HG02884 (cell line): ENCODE measurements around the gene SYNJ1.
"Not testable (repeated sequence)": the region's sequence is repeated elsewhere in the genome, so short reads cannot be mapped to it uniquely, and the experiment has no call there.

Source experiments
- ATAC-seq: cut with Tn5 transposase; IDR thresholded peaks from one replicate; pipeline ENCODE4 v1.9.1; 2021; ENCODE audit warnings: mild to moderate bottlenecking, moderate library complexity; ENCODE audit not compliant: unreplicated experiment

The SYNJ1 gene

GRCh38 chr21:32739946-32740345 is 12.1 kb upstream of the SYNJ1 start:
- no peak for ATAC-seq

- not testable (repeated sequence) for ATAC-seq
These were observed 8.3 kb upstream of the SYNJ1 start for GRCh38 chr21:32736083-32736482.

GRCh38 chr21:32735524-32735923 is 7.7 kb upstream of the SYNJ1 start:
- ATAC-seq: no peak

- ATAC-seq: no peak
These were observed 6.3 kb upstream of the SYNJ1 start for GRCh38 chr21:32733990-32734613.

- no peak for ATAC-seq
These were observed 5.5 kb upstream of the SYNJ1 start for GRCh38 chr21:32733356-32733755.

- ATAC-seq: no peak
These were observed 4.7 kb upstream of the SYNJ1 start for GRCh38 chr21:32732544-32732943.

GRCh38 chr21:32728848-32729247 is 1.0 kb upstream of the SYNJ1 start:
- ATAC-seq: no peak

- ATAC-seq: no peak
These were observed 635 bp upstream of the SYNJ1 start for GRCh38 chr21:32728456-32728839.

- no peak for ATAC-seq
These were observed 750 bp downstream of the SYNJ1 start for GRCh38 chr21:32726839-32727686.

GRCh38 chr21:32719085-32719484 is 8.7 kb downstream of the SYNJ1 start:
- no peak for ATAC-seq

- ATAC-seq: no peak
These were observed 9.9 kb downstream of the SYNJ1 start for GRCh38 chr21:32717851-32718316.

GRCh38 chr21:32716486-32716885 is 11.3 kb downstream of the SYNJ1 start:
- no peak for ATAC-seq

- ATAC-seq: no peak
These were observed 14.1 kb downstream of the SYNJ1 start for GRCh38 chr21:32713726-32714125.

GRCh38 chr21:32712641-32713040 is 15.2 kb downstream of the SYNJ1 start:
- no peak for ATAC-seq

- peak; percentile 99 for ATAC-seq
These were observed 15.8 kb downstream of the SYNJ1 start for GRCh38 chr21:32712043-32712442.

- no peak for ATAC-seq
These were observed 16.8 kb downstream of the SYNJ1 start for GRCh38 chr21:32710987-32711386.

GRCh38 chr21:32710069-32710784 is 17.6 kb downstream of the SYNJ1 start:
- no peak for ATAC-seq

- ATAC-seq: no peak
These were observed 19.7 kb downstream of the SYNJ1 start for GRCh38 chr21:32708069-32708468.

GRCh38 chr21:32705901-32706300 is 21.9 kb downstream of the SYNJ1 start:
- ATAC-seq: no peak

GRCh38 chr21:32705139-32705538 is 22.7 kb downstream of the SYNJ1 start:
- no peak for ATAC-seq

GRCh38 chr21:32702702-32703101 is 25.1 kb downstream of the SYNJ1 start:
- ATAC-seq: no peak
